GM12878 (cell line): ENCODE data around the gene LRRC66. TPM values are rescaled to one million over a fixed set of nuclear protein-coding genes. Genes with fewer than 3 reads are reported as not detected.

ENCODE experiments used
- ATAC-seq: fragments of 200-7000 bp; cut with Tn5 transposase; 3 replicates; pipeline ENCODE4 v1.9.1; 2020; ENCODE audit warnings: mild to moderate bottlenecking, moderate library complexity
- BruUV-seq: library from RNA; stranded (reverse); fragments of 400-500 nt; replicated peaks from 2 replicates; lab custom pipeline; 2021; lab: Mats Ljungman, UMichigan
- CTCF ChIA-PET: fragments of 300-600 bp; sonication (Branson Sonifier 250); formaldehyde crosslinking; extraction: SDS; loops from one replicate; lab custom pipeline; 2021; ENCODE audit warnings: inconsistent platforms; lab: Yijun Ruan, JAX
- POLR2A ChIA-PET: fragments of 350-600 bp; formaldehyde crosslinking; extraction: SDS; loops from one replicate; lab custom pipeline; 2021; ENCODE audit warnings: inconsistent platforms; lab: Charles Lee
- RAD21 ChIA-PET: fragments of 300-600 bp; sonication (Branson Sonifier 250); formaldehyde crosslinking; loops from one replicate; lab custom pipeline; 2023; ENCODE audit warnings: antibody characterized with exemption; ENCODE audit not compliant: unreplicated experiment; lab: Charles Lee
- SMC1A ChIA-PET: fragments of 300-600 bp; sonication (Branson Sonifier 250); formaldehyde crosslinking; loops from one replicate; lab custom pipeline; 2023; ENCODE audit not compliant: unreplicated experiment, uncharacterized antibody; lab: Charles Lee
- DNase-seq: peaks from one replicate; pipeline ENCODE4 v3.0.0-alpha.2; 2011; ENCODE audit warnings: low read depth, low spot score
- FAIRE-seq: peaks from 3 replicates; lab custom pipeline; 2011; peaks lifted over from hg19 to GRCh38; lab: Jason Lieb, UNC
- H2AFZ ChIP-seq: 2 replicates; pipeline ENCODE4 v1.6.0; 2011; ENCODE audit warnings: low read depth, low read length, control low read depth; ENCODE audit not compliant: control insufficient read depth
- H3K27ac ChIP-seq: 2 replicates; pipeline ENCODE4 v1.5.1; 2011; ENCODE audit warnings: control low read depth; ENCODE audit not compliant: control insufficient read depth, insufficient read depth
- H3K27me3 ChIP-seq, 2 experiments: replicated peaks in 1 of 2; 2 replicates each; pipeline versions ENCODE4 v1.6.0 to v1.6.1; 2011; ENCODE audit warnings: low read length in 1 of 2; ENCODE audit not compliant: control insufficient read depth in 2 of 2, insufficient read depth in 2 of 2
- H3K36me3 ChIP-seq, 2 experiments: 2 replicates each; pipeline ENCODE4 v1.5.1; 2011; ENCODE audit warnings: low read length in 1 of 2; ENCODE audit not compliant: control insufficient read depth in 2 of 2, insufficient read depth in 2 of 2
- H3K4me1 ChIP-seq: 2 replicates; pipeline ENCODE4 v1.6.1; 2011; ENCODE audit warnings: mild to moderate bottlenecking, low read length, moderate library complexity, mixed read lengths; ENCODE audit not compliant: control insufficient read depth, insufficient read depth
- H3K4me2 ChIP-seq: 2 replicates; pipeline ENCODE4 v1.6.0; 2011; ENCODE audit warnings: control low read depth; ENCODE audit not compliant: control insufficient read depth, insufficient read depth
- H3K4me3 ChIP-seq: fragments of 200-600 bp; sonication (generic); 2 replicates; pipeline ENCODE4 v1.5.1; 2016
- H3K79me2 ChIP-seq: 2 replicates; pipeline ENCODE4 v1.6.0; 2011; ENCODE audit warnings: low read length; ENCODE audit not compliant: control insufficient read depth, insufficient read depth
- H3K9ac ChIP-seq: 2 replicates; pipeline ENCODE4 v1.8.0; 2011; ENCODE audit warnings: low read length, control low read depth, mixed read lengths; ENCODE audit not compliant: control insufficient read depth, insufficient read depth
- H3K9me3 ChIP-seq: replicated peaks from 3 replicates; pipeline ENCODE4 v1.5.1; 2011; ENCODE audit warnings: mild to moderate bottlenecking, low read length; ENCODE audit not compliant: control insufficient read depth, insufficient read depth
- H4K20me1 ChIP-seq: 2 replicates; pipeline ENCODE4 v1.6.0; 2011; ENCODE audit not compliant: control insufficient read depth, insufficient read depth
- CUX1 ChIP-seq: IDR thresholded peaks from 2 replicates; pipeline ENCODE4 v1.6.1; 2012; ENCODE audit warnings: improper control_type of control experiment, low read depth, low read length; ENCODE audit not compliant: insufficient replicate concordance
- E4F1 ChIP-seq: fragments of 450-650 bp; IDR thresholded peaks from 2 replicates; pipeline ENCODE4 v1.6.1; 2018; ENCODE audit warnings: borderline replicate concordance, mild to moderate bottlenecking; ENCODE audit not compliant: partially characterized antibody
- FOXK2 ChIP-seq: fragments of 450-650 bp; IDR thresholded peaks from 2 replicates; pipeline ENCODE4 v1.6.1; 2017; ENCODE audit warnings: mild to moderate bottlenecking, moderate library complexity
- GATAD2B ChIP-seq: fragments of 450-650 bp; conservative IDR thresholded peaks from 2 replicates; pipeline ENCODE4 v1.6.1; 2017; ENCODE audit warnings: low read depth, mild to moderate bottlenecking, moderate library complexity
- HDAC6 ChIP-seq: fragments of 200-600 bp; sonication (generic); IDR thresholded peaks from one replicate; pipeline ENCODE4 v1.8.0; 2017; ENCODE audit warnings: antibody characterized with exemption; ENCODE audit not compliant: unreplicated experiment
- HDGF ChIP-seq: fragments of 450-650 bp; IDR thresholded peaks from 2 replicates; pipeline ENCODE4 v1.6.1; 2016; ENCODE audit warnings: antibody characterized with exemption
- TAF1 ChIP-seq: IDR thresholded peaks from 2 replicates; pipeline ENCODE4 v1.6.1; 2011; ENCODE audit warnings: mild to moderate bottlenecking, low read depth, low read length, borderline replicate concordance
- TCF12 ChIP-seq: IDR thresholded peaks from 2 replicates; pipeline ENCODE4 v1.6.1; 2011; ENCODE audit warnings: low read depth, mild to moderate bottlenecking, low read length
- ZNF24 ChIP-seq: fragments of 450-650 bp; IDR thresholded peaks from 2 replicates; pipeline ENCODE4 v1.6.1; 2017; ENCODE audit warnings: antibody characterized with exemption, mild to moderate bottlenecking
- WGBS: methylation state at CpG from one replicate; pipeline ENCODE4 v1.1.6; 2016; ENCODE audit warnings: low lambda C conversion rate; ENCODE audit not compliant: insufficient replicate concordance, insufficient coverage; ENCODE audit errors: missing lambda C conversion rate; 5-methylcytosine and 5-hydroxymethylcytosine counted together
- in situ Hi-C: fragments of 300-500 bp; cut with MboI; formaldehyde crosslinking; loops from 9 replicates; pipeline ENCODE4 v1.14.3; 2018; ENCODE audit warnings: mixed read lengths
- intact Hi-C: fragments of 100-400 bp; cut with micrococcal nuclease; formaldehyde crosslinking; loops from one replicate; pipeline ENCODE4 v1.14.2; 2022; ENCODE audit not compliant: unreplicated experiment
- polyA plus RNA-seq, 11 experiments: library from polyadenylated mRNA; depleted of rRNA in 4 of 11; unstranded in 6 of 11; stranded (reverse) in 5 of 11; fragments of >200 nt; fragmentation: Nextera tagmentation in 4 of 11; fragmentation: Illumina TruSeq in 1 of 11; extraction: Ambion mirVana in 4 of 11; extraction: Trizol in 1 of 11; gene quantifications; 1 replicate in 1 of 11; 2 replicates in 10 of 11; pipeline versions ENCODE4 v1.2.1 to v1.2.3, GENCODE V29; 2011 to 2016; ENCODE audit warnings: inconsistent platforms in 2 of 11, missing spikeins in 2 of 11, low read depth in 1 of 11
- total RNA-seq, 4 experiments: library from RNA; depleted of rRNA in 3 of 4; stranded (reverse); fragments of >200 nt in 3 of 4; fragmentation: Illumina TruSeq in 1 of 4; extraction: Trizol in 1 of 4; gene quantifications; 2 replicates each; pipeline versions ENCODE4 v1.2.1 to v1.2.3, GENCODE V29; 2013 to 2021
- TF ChIP-seq, protein P1 (sequence below): fragments of 150-350 bp; IDR thresholded peaks from 2 replicates; pipeline ENCODE4 v1.6.1; 2014; ENCODE audit warnings: mild to moderate bottlenecking, low read depth, low read length
- TF ChIP-seq, protein P2 (sequence below): IDR thresholded peaks from 2 replicates; pipeline ENCODE4 v1.6.1; 2012; ENCODE audit warnings: mild to moderate bottlenecking, low read depth, low read length

The LRRC66 gene
- total and polyA plus RNA-seq, 10 of the 15 experiments (the other 5 are each of a cell fraction or from before 2014, with no cell fraction given): 0.02 to 0.18 (median 0.09) TPM; not detected in 2

DNA sequence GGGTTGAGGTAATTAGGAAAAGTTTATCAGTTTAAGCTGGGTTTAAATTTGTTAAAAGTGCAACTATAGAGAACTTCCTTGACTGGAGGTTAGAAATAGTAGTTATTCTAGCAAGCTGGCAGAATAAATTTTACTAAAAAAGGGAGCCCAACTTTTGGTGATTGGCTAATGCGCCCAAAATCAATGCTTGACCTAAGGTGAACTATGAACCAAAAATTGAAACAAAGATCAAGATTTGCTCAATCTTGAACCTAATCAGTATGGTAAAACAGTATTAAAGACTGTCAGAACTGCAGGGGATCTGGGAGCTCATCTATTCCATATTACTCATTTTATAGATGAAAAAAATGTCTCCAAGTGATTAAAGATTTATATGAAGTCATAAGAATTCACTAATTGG, 24.9 kb upstream of the LRRC66 start:
- RAD21 ChIA-PET: no interaction called here
- in situ Hi-C loops: loop anchor here (10.0 kb wide), 1 partner anchor 60 kb away; no protein-coding TSS in a partner anchor
- no peak for TF ChIP-seq FOXK2
- TF ChIP-seq TAF1: no peak
- TF ChIP-seq TCF12: no peak
- no peak for TF ChIP-seq HDAC6
- TF ChIP-seq, protein P1, sequence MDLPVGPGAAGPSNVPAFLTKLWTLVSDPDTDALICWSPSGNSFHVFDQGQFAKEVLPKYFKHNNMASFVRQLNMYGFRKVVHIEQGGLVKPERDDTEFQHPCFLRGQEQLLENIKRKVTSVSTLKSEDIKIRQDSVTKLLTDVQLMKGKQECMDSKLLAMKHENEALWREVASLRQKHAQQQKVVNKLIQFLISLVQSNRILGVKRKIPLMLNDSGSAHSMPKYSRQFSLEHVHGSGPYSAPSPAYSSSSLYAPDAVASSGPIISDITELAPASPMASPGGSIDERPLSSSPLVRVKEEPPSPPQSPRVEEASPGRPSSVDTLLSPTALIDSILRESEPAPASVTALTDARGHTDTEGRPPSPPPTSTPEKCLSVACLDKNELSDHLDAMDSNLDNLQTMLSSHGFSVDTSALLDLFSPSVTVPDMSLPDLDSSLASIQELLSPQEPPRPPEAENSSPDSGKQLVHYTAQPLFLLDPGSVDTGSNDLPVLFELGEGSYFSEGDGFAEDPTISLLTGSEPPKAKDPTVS: no peak
- no peak for TF ChIP-seq HDGF
- no peak for TF ChIP-seq ZNF24
- no peak for TF ChIP-seq E4F1
- no peak for TF ChIP-seq GATAD2B
- TF ChIP-seq CUX1: no peak
- TF ChIP-seq, protein P2, sequence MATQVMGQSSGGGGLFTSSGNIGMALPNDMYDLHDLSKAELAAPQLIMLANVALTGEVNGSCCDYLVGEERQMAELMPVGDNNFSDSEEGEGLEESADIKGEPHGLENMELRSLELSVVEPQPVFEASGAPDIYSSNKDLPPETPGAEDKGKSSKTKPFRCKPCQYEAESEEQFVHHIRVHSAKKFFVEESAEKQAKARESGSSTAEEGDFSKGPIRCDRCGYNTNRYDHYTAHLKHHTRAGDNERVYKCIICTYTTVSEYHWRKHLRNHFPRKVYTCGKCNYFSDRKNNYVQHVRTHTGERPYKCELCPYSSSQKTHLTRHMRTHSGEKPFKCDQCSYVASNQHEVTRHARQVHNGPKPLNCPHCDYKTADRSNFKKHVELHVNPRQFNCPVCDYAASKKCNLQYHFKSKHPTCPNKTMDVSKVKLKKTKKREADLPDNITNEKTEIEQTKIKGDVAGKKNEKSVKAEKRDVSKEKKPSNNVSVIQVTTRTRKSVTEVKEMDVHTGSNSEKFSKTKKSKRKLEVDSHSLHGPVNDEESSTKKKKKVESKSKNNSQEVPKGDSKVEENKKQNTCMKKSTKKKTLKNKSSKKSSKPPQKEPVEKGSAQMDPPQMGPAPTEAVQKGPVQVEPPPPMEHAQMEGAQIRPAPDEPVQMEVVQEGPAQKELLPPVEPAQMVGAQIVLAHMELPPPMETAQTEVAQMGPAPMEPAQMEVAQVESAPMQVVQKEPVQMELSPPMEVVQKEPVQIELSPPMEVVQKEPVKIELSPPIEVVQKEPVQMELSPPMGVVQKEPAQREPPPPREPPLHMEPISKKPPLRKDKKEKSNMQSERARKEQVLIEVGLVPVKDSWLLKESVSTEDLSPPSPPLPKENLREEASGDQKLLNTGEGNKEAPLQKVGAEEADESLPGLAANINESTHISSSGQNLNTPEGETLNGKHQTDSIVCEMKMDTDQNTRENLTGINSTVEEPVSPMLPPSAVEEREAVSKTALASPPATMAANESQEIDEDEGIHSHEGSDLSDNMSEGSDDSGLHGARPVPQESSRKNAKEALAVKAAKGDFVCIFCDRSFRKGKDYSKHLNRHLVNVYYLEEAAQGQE: no peak

More for the DNA sequence above, 24.9 kb upstream of the LRRC66 start:
- no peak for FAIRE-seq
- H4K20me1 ChIP-seq: no peaks in the 10 kb centered on the region
- H3K9me3 ChIP-seq: no peaks in the 10 kb centered on the region; the same call in 2 of the 3 replicates
- H3K4me1 ChIP-seq: no peaks in the 10 kb centered on the region
- DNase-seq: no peak
- WGBS: 100% methylated on average over 1 of the region's 1 CpG
- H2AFZ ChIP-seq: no peak overlapping the region
- H3K9ac ChIP-seq: no peak overlapping the region
- H3K4me2 ChIP-seq: no peak overlapping the region
- H3K4me3 ChIP-seq: no peak overlapping the region
- H3K79me2 ChIP-seq: no peaks in the 10 kb centered on the region
- BruUV-seq: no TSS peak
- ATAC-seq: no peak
- H3K36me3 ChIP-seq: no peaks in the 10 kb centered on the region
- H3K27me3 ChIP-seq: no peaks in the 10 kb centered on the region; a peak in 2 of 4 replicates
- POLR2A ChIA-PET: no interaction called here
- CTCF ChIA-PET: interaction anchor here (1.4 kb wide), 1 partner anchor 19 kb away, joined by 3 read pairs; no protein-coding TSS in a partner anchor
- SMC1A ChIA-PET: interaction anchor here (0.9 kb wide), 1 partner anchor 75 kb away, joined by 3 read pairs; no protein-coding TSS in a partner anchor
- no peak overlapping the region for H3K27ac ChIP-seq
- intact Hi-C loops: no loop called here
